ENCODE data around the gene TTC12.

The TTC12 gene

GRCh38 chr11:113273720-113274119 lies 40.7 kb upstream of the TTC12 start:
- no peak overlapping the region for H3K9ac ChIP-seq
- no peak overlapping the region for H3K4me2 ChIP-seq
- no peak overlapping the region for H3K27ac ChIP-seq
- no peaks in the 10 kb centered on the region for H3K36me3 ChIP-seq
- TF ChIP-seq Cebpa-rat (IDR thresholded peaks at IDR 0.05): no peak
- H3K4me3 ChIP-seq: no peak overlapping the region
- H3K27me3 ChIP-seq: no peaks in the 10 kb centered on the region
- no peaks in the 10 kb centered on the region for H3K9me3 ChIP-seq
- no peaks in the 10 kb centered on the region for H4K20me1 ChIP-seq
- peaks cover 32% of the 10 kb centered on the region for H3K4me1 ChIP-seq

- peak overlapping the region; percentile 60 for H3K4me3 ChIP-seq
- H4K20me1 ChIP-seq: no peaks in the 10 kb centered on the region
- TF ChIP-seq Cebpa-rat (IDR thresholded peaks at IDR 0.05): no peak
- H3K4me1 ChIP-seq: peaks cover 32% of the 10 kb centered on the region
- no peaks in the 10 kb centered on the region for H3K9me3 ChIP-seq
- peak overlapping the region; percentile 38; the same call in 1 of the 2 replicates for H3K9ac ChIP-seq
- no peaks in the 10 kb centered on the region for H3K36me3 ChIP-seq
- peak overlapping the region; percentile 77 for H3K4me2 ChIP-seq
- peak overlapping the region; percentile 41; the same call in 1 of the 2 replicates for H3K27ac ChIP-seq
- no peaks in the 10 kb centered on the region for H3K27me3 ChIP-seq
Observed at GRCh38 chr11:113274713-113275582, 39.4 kb upstream of the TTC12 start.

- Histone ChIP-seq H3K9me3 (no peaks in the 10 kb centered on the region), H3K9ac (peak overlapping the region; percentile 38; the same call in 1 of the 2 replicates), H4K20me1 (no peaks in the 10 kb centered on the region), H3K27me3 (no peaks in the 10 kb centered on the region), H3K4me2 (peak overlapping the region; percentile 77), H3K36me3 (no peaks in the 10 kb centered on the region), H3K4me1 (peaks cover 32% of the 10 kb centered on the region), H3K4me3 (peak overlapping the region; percentile 60; the same call in 1 of the 2 replicates), H3K27ac (peak overlapping the region; percentile 41; the same call in 1 of the 2 replicates)
- no peak for TF ChIP-seq Cebpa-rat (IDR thresholded peaks at IDR 0.05)
Observed at GRCh38 chr11:113275602-113276001, 38.8 kb upstream of the TTC12 start.

- Histone ChIP-seq H3K36me3 (no peaks in the 10 kb centered on the region), H3K9ac (no peak overlapping the region), H3K9me3 (no peaks in the 10 kb centered on the region), H3K4me2 (peak overlapping the region; percentile 77), H3K4me1 (peaks cover 32% of the 10 kb centered on the region), H4K20me1 (no peaks in the 10 kb centered on the region), H3K4me3 (no peak overlapping the region), H3K27me3 (no peaks in the 10 kb centered on the region), H3K27ac (no peak overlapping the region)
- no peak for TF ChIP-seq Cebpa-rat (IDR thresholded peaks at IDR 0.05)
Observed at GRCh38 chr11:113276466-113276865, 37.9 kb upstream of the TTC12 start.

- H3K9me3 ChIP-seq: no peaks in the 10 kb centered on the region
- H3K4me3 ChIP-seq: no peak overlapping the region
- H3K4me2 ChIP-seq: no peak overlapping the region
- no peaks in the 10 kb centered on the region for H4K20me1 ChIP-seq
- no peak for TF ChIP-seq Cebpa-rat (IDR thresholded peaks at IDR 0.05)
- H3K9ac ChIP-seq: no peak overlapping the region
- H3K36me3 ChIP-seq: no peaks in the 10 kb centered on the region
- H3K27ac ChIP-seq: no peak overlapping the region
- H3K4me1 ChIP-seq: peaks cover 32% of the 10 kb centered on the region
- no peaks in the 10 kb centered on the region for H3K27me3 ChIP-seq
Observed at GRCh38 chr11:113277907-113278306, 36.5 kb upstream of the TTC12 start.

GRCh38 chr11:113278481-113278880 lies 35.9 kb upstream of the TTC12 start:
- no peak for TF ChIP-seq Cebpa-rat (IDR thresholded peaks at IDR 0.05)
- Histone ChIP-seq H3K27ac (no peak overlapping the region), H3K4me1 (peaks cover 32% of the 10 kb centered on the region), H4K20me1 (no peaks in the 10 kb centered on the region), H3K9ac (no peak overlapping the region), H3K27me3 (no peaks in the 10 kb centered on the region), H3K9me3 (no peaks in the 10 kb centered on the region), H3K4me2 (no peak overlapping the region), H3K4me3 (no peak overlapping the region), H3K36me3 (no peaks in the 10 kb centered on the region)

GRCh38 chr11:113278925-113279324 lies 35.5 kb upstream of the TTC12 start:
- H3K27me3 ChIP-seq: no peaks in the 10 kb centered on the region
- H3K9ac ChIP-seq: no peak overlapping the region
- H3K9me3 ChIP-seq: no peaks in the 10 kb centered on the region
- no peaks in the 10 kb centered on the region for H4K20me1 ChIP-seq
- TF ChIP-seq Cebpa-rat (IDR thresholded peaks at IDR 0.05): no peak
- no peak overlapping the region for H3K27ac ChIP-seq
- H3K4me3 ChIP-seq: no peak overlapping the region
- H3K36me3 ChIP-seq: no peaks in the 10 kb centered on the region
- no peak overlapping the region for H3K4me2 ChIP-seq
- H3K4me1 ChIP-seq: peaks cover 32% of the 10 kb centered on the region

- Histone ChIP-seq H3K27ac (no peak overlapping the region), H3K9me3 (no peaks in the 10 kb centered on the region), H3K36me3 (no peaks in the 10 kb centered on the region), H3K4me2 (no peak overlapping the region), H3K27me3 (no peaks in the 10 kb centered on the region), H3K4me1 (peaks cover 28% of the 10 kb centered on the region), H3K4me3 (no peak overlapping the region), H4K20me1 (no peaks in the 10 kb centered on the region), H3K9ac (no peak overlapping the region)
- no peak for TF ChIP-seq Cebpa-rat (IDR thresholded peaks at IDR 0.05)
Observed at GRCh38 chr11:113279591-113279990, 34.8 kb upstream of the TTC12 start.

- TF ChIP-seq Cebpa-rat (IDR thresholded peaks at IDR 0.05): no peak
- no peaks in the 10 kb centered on the region for H3K9me3 ChIP-seq
Observed at GRCh38 chr11:113281052-113281725, 33.2 kb upstream of the TTC12 start.

GRCh38 chr11:113282898-113283437 lies 31.4 kb upstream of the TTC12 start:
- H3K27ac ChIP-seq: no peak overlapping the region
- peaks cover 16% of the 10 kb centered on the region for H3K4me1 ChIP-seq
- H3K9ac ChIP-seq: no peak overlapping the region
- no peak overlapping the region for H3K4me2 ChIP-seq
- TF ChIP-seq Cebpa-rat (IDR thresholded peaks at IDR 0.05): no peak
- H3K36me3 ChIP-seq: no peaks in the 10 kb centered on the region
- no peaks in the 10 kb centered on the region for H3K9me3 ChIP-seq
- H3K27me3 ChIP-seq: no peaks in the 10 kb centered on the region
- H3K4me3 ChIP-seq: no peak overlapping the region
- H4K20me1 ChIP-seq: no peaks in the 10 kb centered on the region

More at GRCh38 chr11:113281052-113281725, 33.2 kb upstream of the TTC12 start:
- no peak overlapping the region for H3K4me2 ChIP-seq
- no peak overlapping the region for H3K9ac ChIP-seq
- H3K4me3 ChIP-seq: no peak overlapping the region
- no peaks in the 10 kb centered on the region for H3K27me3 ChIP-seq
- H3K27ac ChIP-seq: no peak overlapping the region
- H3K4me1 ChIP-seq: peaks cover 12% of the 10 kb centered on the region
- no peaks in the 10 kb centered on the region for H3K36me3 ChIP-seq
- H4K20me1 ChIP-seq: no peaks in the 10 kb centered on the region
